ENCODE results near the gene PTPN7.
"Not testable (repeated sequence)": the region's sequence is repeated elsewhere in the genome, so short reads cannot be mapped to it uniquely, and the experiment has no call there.

The PTPN7 gene

DNA sequence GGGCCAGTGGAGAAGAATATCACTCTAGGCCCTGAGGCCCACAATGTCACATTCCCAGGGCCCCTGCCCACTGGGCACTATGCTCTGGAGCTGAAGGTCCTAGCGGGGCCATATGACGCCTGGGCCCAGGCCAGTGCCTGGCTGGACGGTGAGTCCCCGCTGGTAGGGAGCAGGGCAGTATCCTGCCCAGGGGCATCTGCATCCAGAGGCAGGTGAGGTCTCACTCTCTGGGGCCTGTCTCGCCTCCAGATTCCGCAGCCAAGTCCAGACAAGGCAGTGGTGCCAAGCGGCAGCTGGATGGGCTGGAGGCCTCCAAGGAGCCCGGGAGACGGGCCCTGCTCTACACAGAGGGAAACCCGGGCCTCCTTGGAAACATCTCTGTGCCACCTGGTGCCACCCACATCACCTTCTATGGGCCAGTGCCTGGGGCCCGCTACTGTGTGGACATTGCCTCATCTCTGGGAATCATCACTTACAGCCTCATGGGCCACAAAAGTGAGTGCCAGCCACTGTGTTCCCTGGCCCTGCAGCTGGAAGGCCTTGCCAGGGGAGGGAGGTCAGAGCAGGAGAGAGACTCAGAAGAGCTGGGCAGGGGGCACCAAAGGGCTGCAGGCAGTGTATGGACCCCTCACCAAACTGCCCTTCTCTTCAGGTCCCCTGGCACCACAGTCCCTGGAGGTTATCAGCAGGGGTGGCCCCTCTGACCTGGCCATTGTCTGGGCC, 11.1 kb upstream of the PTPN7 start:
- Histone ChIP-seq H3K9ac (ENCODE audit: low read depth, low read length) (no peak overlapping the region), H3K27ac (ENCODE audit: low read length) (no peak overlapping the region), H3K36me3 (ENCODE audit: insufficient read depth, low read depth, low read length) (no peaks in the 10 kb centered on the region), H3K4me3 (ENCODE audit: low read length) (no peak overlapping the region), H3K4me1 (ENCODE audit: insufficient read depth, low read length) (no peaks in the 10 kb centered on the region), H3K9me3 (ENCODE audit: insufficient read depth, low read depth, low read length) (no peaks in the 10 kb centered on the region), H3K27me3 (ENCODE audit: insufficient read depth, low read length) (no peaks in the 10 kb centered on the region)

DNA sequence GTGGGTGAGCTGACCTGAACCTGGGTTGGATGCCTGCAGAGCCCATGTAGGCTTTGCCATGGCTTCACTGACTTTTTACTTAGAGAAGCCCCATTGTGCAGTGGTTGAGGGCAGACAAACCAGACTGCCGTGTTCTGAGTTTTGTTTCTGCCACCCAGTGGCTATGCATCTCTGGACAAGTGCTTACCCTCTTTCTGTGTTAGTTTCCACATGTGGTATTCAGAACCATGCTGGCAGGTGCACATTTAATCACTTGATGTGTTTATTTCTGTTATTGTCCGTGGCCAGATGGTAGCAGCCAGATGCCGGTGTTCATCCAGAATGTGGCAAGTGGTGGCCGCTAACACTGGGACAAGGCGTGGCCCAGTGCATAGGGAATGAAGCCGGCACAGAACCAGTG, 10.3 kb upstream of the PTPN7 start:
- H3K27ac ChIP-seq (ENCODE audit: low read length): no peak overlapping the region
- no peak overlapping the region for H3K9ac ChIP-seq (ENCODE audit: low read depth, low read length)
- H3K9me3 ChIP-seq (ENCODE audit: insufficient read depth, low read depth, low read length): no peaks in the 10 kb centered on the region
- H3K27me3 ChIP-seq (ENCODE audit: insufficient read depth, low read length): no peaks in the 10 kb centered on the region
- no peaks in the 10 kb centered on the region; the same call in 1 of the 2 replicates for H3K4me1 ChIP-seq (ENCODE audit: insufficient read depth, low read length)
- no peak overlapping the region for H3K4me3 ChIP-seq (ENCODE audit: low read length)
- no peaks in the 10 kb centered on the region for H3K36me3 ChIP-seq (ENCODE audit: insufficient read depth, low read depth, low read length)

DNA sequence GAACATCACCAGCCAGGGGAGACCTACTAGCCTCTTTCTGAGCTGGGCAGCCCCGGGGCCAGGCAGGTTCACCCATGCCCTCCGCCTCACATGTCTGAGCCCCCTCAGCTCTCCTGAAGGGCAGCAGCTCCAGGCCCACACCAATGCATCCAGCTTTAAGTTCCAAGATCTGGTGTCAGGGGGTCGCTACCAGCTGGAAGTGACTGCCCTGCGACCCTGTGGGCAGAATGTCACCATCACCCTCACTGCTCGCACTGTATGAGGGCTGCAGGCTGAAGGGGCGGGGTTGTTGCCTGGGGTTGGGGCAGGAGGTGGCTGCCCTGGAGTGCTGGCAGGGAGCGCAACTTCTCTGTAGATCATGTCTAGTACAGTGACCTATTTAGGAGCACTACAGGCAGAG, 8.5 kb upstream of the PTPN7 start:
- no peak overlapping the region for H3K4me3 ChIP-seq (ENCODE audit: low read length)
- H3K9me3 ChIP-seq (ENCODE audit: insufficient read depth, low read depth, low read length): no peaks in the 10 kb centered on the region
- H3K4me1 ChIP-seq (ENCODE audit: insufficient read depth, low read length): no peaks in the 10 kb centered on the region; the same call in 1 of the 2 replicates
- no peak overlapping the region for H3K27ac ChIP-seq (ENCODE audit: low read length)
- no peak overlapping the region for H3K9ac ChIP-seq (ENCODE audit: low read depth, low read length)
- no peaks in the 10 kb centered on the region for H3K36me3 ChIP-seq (ENCODE audit: insufficient read depth, low read depth, low read length)
- no peaks in the 10 kb centered on the region for H3K27me3 ChIP-seq (ENCODE audit: insufficient read depth, low read length)

DNA sequence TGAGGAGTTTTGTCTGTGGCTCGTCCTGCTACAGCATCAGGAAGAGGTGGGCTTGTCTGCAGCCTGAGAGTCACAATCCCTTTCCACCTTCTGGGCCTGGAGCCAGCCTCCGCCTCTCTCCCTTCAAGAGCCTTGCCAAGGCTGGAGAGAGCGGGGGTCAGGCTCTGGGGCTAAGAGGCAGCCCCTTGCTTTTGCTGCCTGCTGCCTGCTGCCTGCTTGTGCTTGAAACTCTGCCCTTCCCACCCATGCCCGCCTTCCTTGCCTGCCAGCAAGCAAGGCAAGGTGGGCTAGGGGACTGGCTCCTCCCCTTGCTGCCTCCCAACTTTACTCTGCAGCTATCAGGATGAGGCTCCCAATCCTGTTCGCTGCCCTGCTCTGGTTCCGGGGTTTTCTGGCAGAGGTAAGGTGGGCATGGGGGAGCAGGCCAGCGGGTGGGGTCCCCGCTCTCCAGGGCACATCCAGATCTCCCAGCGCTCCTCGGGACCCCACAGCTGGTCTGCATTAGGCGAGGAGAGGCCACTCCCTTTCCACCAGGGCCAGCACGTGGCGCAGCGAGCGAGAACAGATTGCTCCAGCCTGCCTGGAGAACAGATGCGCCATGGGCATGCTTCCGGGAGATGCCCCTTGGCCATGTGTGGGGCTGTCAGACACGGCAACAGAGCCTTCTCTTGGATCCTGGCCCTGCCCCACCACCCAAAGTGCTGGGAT, 7.5 kb upstream of the PTPN7 start:
- Histone ChIP-seq H3K9ac (ENCODE audit: low read depth, low read length) (no peak overlapping the region), H3K27me3 (ENCODE audit: insufficient read depth, low read length) (no peaks in the 10 kb centered on the region), H3K27ac (ENCODE audit: low read length) (no peak overlapping the region), H3K4me3 (ENCODE audit: low read length) (no peak overlapping the region), H3K4me1 (ENCODE audit: insufficient read depth, low read length) (no peaks in the 10 kb centered on the region; the same call in 1 of the 2 replicates), H3K9me3 (ENCODE audit: insufficient read depth, low read depth, low read length) (no peaks in the 10 kb centered on the region), H3K36me3 (ENCODE audit: insufficient read depth, low read depth, low read length) (no peaks in the 10 kb centered on the region)

DNA sequence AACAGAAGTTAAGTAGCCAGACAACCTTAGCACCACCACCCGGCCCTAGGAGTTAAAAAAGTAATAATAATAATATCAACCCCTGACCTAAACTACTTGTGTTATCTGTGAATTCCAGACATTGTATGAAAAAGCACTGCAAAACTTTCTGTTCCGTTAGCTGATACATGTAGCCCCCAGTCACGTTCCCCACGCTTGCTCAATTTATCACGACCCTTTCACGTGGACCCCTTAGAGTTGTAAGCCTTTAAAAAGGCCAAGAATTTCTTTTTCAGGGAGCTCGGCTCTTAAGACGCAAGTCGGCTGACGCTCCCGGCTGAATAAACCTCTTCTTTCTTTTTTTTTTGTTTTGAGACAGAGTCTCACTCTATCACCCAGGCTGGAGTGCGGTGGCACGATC, 6.7 kb upstream of the PTPN7 start:
- not testable (repeated sequence) for H3K9ac ChIP-seq (ENCODE audit: low read depth, low read length); H3K36me3 ChIP-seq (ENCODE audit: insufficient read depth, low read depth, low read length); H3K4me1 ChIP-seq (ENCODE audit: insufficient read depth, low read length); H3K27ac ChIP-seq (ENCODE audit: low read length); H3K9me3 ChIP-seq (ENCODE audit: insufficient read depth, low read depth, low read length); H3K4me3 ChIP-seq (ENCODE audit: low read length); H3K27me3 ChIP-seq (ENCODE audit: insufficient read depth, low read length)

DNA sequence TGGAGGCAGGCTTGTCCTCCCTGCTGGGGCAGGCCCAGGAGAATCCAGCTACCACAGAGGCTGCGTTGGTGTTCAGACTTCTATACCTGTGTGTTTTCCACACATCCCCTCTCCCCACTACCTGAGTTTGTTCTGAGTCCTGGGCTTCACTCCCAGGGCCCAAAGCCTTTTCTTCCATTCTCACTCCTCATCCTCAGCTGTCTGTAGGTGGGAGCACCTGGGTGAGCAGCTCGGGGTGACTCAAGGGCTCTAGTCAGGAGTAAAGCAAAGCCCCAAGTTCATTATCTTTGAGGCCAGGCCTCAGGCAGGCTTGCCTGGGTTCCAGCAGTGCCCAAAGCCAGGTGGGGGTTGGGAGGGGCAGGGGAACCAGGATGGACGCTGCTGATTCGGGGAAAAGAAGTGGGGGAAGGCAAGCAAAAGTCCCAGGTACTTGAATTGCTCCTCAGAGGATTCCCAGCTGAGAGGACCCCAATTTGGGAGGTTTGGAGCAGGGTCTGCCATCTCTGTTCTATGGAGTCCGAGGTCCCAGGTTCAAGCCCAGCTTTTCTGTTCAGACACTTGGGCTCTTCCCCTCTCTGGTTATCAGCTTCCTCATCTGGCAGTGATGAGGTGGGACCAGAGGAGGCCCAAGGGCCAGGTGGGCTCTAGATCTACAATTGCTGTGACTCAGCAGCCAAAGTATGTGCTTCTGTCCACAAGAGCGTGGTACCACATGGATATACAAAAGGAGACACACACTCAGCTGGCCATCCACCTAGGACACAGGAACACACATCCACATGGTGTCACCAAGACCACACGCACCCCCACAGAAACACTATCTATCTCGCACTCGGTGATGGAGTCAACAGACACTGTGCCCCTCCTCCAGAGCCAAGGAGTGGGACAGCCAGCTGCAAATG, 5.8 kb upstream of the PTPN7 start:
- Histone ChIP-seq H3K4me1 (ENCODE audit: insufficient read depth, low read length) (no peaks in the 10 kb centered on the region; the same call in 1 of the 2 replicates), H3K27ac (ENCODE audit: low read length) (no peak overlapping the region), H3K27me3 (ENCODE audit: insufficient read depth, low read length) (no peaks in the 10 kb centered on the region), H3K9ac (ENCODE audit: low read depth, low read length) (no peak overlapping the region), H3K36me3 (ENCODE audit: insufficient read depth, low read depth, low read length) (no peaks in the 10 kb centered on the region), H3K9me3 (ENCODE audit: insufficient read depth, low read depth, low read length) (no peaks in the 10 kb centered on the region), H3K4me3 (ENCODE audit: low read length) (no peak overlapping the region)

DNA sequence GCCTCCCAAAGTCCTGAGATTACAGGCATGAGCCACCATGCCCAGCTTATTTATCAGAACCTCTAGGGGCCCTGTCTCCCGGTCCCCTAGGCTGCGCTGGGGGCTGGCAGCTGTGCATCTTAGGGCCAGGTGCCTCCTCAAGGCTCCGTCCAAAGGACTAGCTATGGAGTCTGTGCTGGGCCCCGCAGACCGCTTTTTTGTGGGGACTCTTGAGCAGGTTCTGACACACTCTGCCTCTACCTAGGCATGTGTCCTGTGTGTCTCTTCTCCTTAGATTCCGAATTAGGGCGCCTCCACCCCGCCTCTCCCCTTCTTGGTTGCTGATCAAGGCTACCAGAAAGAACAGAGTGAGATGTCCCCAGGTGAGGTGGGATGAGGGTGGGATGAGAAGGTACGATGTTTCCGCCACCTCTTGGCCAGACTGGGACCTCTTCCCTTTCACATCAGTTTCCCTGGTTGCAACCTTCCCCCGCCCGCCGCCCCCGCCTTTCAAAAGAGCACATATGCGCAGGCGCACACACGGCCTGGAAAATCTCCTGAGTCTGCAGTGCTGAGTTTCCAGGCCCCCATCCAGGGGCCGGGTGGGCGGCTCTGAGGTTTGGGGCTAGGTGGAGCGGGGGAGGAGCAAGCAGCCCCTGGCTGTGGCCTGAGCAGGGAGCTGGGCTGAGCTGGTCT, 5.0 kb upstream of the PTPN7 start:
- Histone ChIP-seq H3K27ac (ENCODE audit: low read length) (no peak overlapping the region), H3K4me3 (ENCODE audit: low read length) (no peak overlapping the region), H3K27me3 (ENCODE audit: insufficient read depth, low read length) (no peaks in the 10 kb centered on the region), H3K4me1 (ENCODE audit: insufficient read depth, low read length) (no peaks in the 10 kb centered on the region; the same call in 1 of the 2 replicates), H3K9me3 (ENCODE audit: insufficient read depth, low read depth, low read length) (no peaks in the 10 kb centered on the region), H3K9ac (ENCODE audit: low read depth, low read length) (no peak overlapping the region), H3K36me3 (ENCODE audit: insufficient read depth, low read depth, low read length) (no peaks in the 10 kb centered on the region)

DNA sequence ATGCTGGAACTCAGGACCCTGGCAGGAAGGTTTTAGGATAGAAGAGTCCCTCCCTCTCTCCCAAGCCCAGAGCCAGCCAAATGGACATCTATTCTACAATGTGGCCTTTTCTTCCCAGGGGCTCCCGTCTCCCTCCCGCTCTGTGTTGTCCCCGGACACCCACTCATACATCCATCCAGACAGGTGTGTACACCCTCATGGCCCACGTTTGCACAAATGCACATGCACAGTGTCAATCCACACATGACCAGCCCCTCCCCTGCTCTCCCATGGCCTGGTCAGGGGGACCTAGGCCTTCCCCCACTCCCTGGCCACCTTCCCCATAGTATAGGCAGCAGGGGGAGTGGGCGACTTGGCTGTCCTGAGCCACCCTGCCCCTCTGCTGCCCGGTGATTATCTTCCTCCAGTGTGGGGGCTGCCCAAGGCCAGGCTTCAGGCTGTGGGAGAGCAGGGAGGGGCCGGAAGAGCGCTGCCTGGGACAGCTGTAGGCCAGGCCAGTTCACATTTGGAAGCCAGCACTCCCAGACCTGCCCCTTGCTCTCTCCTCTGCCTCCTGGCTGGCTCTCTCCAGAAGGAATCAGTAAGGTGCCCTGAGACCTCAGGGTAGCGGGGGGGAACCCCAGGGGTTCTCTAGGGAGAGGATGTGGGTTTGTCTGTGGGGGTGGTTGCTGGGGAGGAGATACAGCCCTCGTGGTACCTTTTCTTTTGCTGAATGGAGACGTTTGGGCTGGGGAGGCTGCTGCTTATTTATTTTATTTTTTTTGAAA, 4.1 kb upstream of the PTPN7 start:
- Histone ChIP-seq H3K27me3 (ENCODE audit: insufficient read depth, low read length) (no peaks in the 10 kb centered on the region), H3K9ac (ENCODE audit: low read depth, low read length) (no peak overlapping the region), H3K9me3 (ENCODE audit: insufficient read depth, low read depth, low read length) (no peaks in the 10 kb centered on the region), H3K4me1 (ENCODE audit: insufficient read depth, low read length) (no peaks in the 10 kb centered on the region; the same call in 1 of the 2 replicates), H3K27ac (ENCODE audit: low read length) (no peak overlapping the region), H3K4me3 (ENCODE audit: low read length) (no peak overlapping the region), H3K36me3 (ENCODE audit: insufficient read depth, low read depth, low read length) (no peaks in the 10 kb centered on the region)

DNA sequence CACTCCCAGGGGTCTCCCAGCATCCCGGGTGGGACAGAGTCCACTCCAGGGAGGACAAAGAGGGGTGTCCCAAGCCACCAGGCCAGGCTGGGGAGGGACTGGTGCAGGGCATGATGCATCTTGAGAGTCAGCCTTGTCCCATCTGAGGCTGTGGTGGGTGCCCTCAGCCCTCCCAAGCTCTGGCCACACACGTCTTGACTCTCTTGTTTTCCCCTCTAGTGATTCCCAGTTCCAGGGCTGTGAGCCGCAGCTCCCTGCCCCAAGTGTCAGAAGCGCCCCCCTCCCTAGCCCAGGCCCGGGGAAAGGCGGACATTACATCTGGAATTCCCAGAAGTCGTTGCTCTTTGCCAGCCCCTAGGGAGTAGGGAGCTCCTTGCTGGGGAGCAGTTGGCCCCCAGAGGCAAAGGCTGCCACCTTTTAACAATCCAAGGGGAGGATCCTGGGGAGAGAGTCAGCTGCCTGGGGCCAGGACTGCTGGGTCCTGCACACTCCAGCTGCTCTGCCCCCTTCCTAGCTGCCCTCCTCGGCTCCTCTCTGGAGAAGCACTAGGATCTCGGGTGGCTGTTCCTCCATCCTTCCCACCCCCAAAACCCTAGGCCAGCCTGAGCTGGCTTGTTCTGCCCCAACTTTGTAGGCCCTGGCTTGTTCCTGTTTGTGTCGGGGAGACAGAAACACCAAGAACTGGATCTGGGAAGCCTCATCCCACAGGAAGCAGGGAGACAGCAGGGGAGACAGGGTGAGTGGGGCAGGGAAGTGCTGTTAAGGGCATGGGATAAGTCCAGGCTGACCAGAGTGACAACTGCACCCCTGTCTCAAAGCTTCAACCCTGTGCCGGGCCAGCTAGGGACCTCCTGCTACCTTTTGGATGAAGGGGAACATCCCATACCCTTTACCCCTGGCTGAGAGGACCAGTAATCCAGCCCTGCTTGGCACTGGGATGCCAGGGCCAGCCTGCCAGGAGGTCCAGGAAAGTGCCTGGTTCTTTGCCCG, 3.2 kb upstream of the PTPN7 start:
- no peaks in the 10 kb centered on the region for H3K27me3 ChIP-seq (ENCODE audit: insufficient read depth, low read length)
- no peak overlapping the region for H3K9ac ChIP-seq (ENCODE audit: low read depth, low read length)
- H3K9me3 ChIP-seq (ENCODE audit: insufficient read depth, low read depth, low read length): no peaks in the 10 kb centered on the region
- no peaks in the 10 kb centered on the region; the same call in 1 of the 2 replicates for H3K4me1 ChIP-seq (ENCODE audit: insufficient read depth, low read length)
- no peak overlapping the region for H3K27ac ChIP-seq (ENCODE audit: low read length)
- no peak overlapping the region for H3K4me3 ChIP-seq (ENCODE audit: low read length)
- H3K36me3 ChIP-seq (ENCODE audit: insufficient read depth, low read depth, low read length): no peaks in the 10 kb centered on the region

Data from iPS-20b (cell line).